SJSA1 (cell line): Measurements from ENCODE around the gene CACNA1A. TPM values are rescaled to one million over a fixed set of nuclear protein-coding genes. Genes with fewer than 3 reads are reported as not detected.
"Not testable (repeated sequence)": the region's sequence is repeated elsewhere in the genome, so short reads cannot be mapped to it uniquely, and the experiment has no call there.

Experiments
- DNase-seq, 2 experiments: peaks; one replicate each; pipeline ENCODE4 v3.0.0-alpha.2; 2015 to 2020; ENCODE audit warnings: low spot score in 2 of 2, low read depth in 1 of 2
- H3K27ac ChIP-seq: fragments of 250-450 bp; sonication (Bioruptor Pico); 2 replicates; pipeline ENCODE4 v1.5.1; 2020; ENCODE audit warnings: mild to moderate bottlenecking, moderate library complexity
- H3K27me3 ChIP-seq: fragments of 250-450 bp; sonication (Bioruptor Pico); replicated peaks from 2 replicates; pipeline ENCODE4 v1.5.1; 2020; ENCODE audit warnings: mild to moderate bottlenecking, moderate library complexity
- H3K36me3 ChIP-seq: fragments of 250-450 bp; sonication (Bioruptor Pico); 2 replicates; pipeline ENCODE4 v1.5.1; 2020; ENCODE audit warnings: mild to moderate bottlenecking
- H3K4me1 ChIP-seq: fragments of 250-450 bp; sonication (Bioruptor Pico); replicated peaks from 2 replicates; pipeline ENCODE4 v1.6.1; 2021; ENCODE audit warnings: mild to moderate bottlenecking
- H3K4me3 ChIP-seq: fragments of 250-450 bp; sonication (Bioruptor Pico); 2 replicates; pipeline ENCODE4 v1.5.1; 2020; ENCODE audit warnings: mild to moderate bottlenecking
- H3K9me3 ChIP-seq: fragments of 250-450 bp; sonication (Bioruptor Pico); replicated peaks from 2 replicates; pipeline ENCODE4 v1.5.1; 2020; ENCODE audit warnings: mild to moderate bottlenecking
- total RNA-seq: library from RNA; depleted of rRNA; stranded (reverse); fragments of >200 nt; shearing (Covaris generic); gene quantifications from 2 replicates; pipeline ENCODE4 v1.2.3, GENCODE V29; 2014

The CACNA1A gene
- total RNA-seq, 1 experiment from 2014 or later = not detected

- no peak overlapping the region for H3K4me3 ChIP-seq
- H3K27me3 ChIP-seq = no peaks in the 10 kb centered on the region
- no peak for DNase-seq
- H3K4me1 ChIP-seq = peaks cover 60% of the 10 kb centered on the region
- H3K27ac ChIP-seq = no peak overlapping the region
- 0 out of 2 replicates have a peak, but pooled peaks cover 4% of the 10 kb centered on the region for H3K36me3 ChIP-seq
- H3K9me3 ChIP-seq = no peaks in the 10 kb centered on the region
Measured at GRCh38 chr19:13171146-13171545, 335.1 kb downstream of the CACNA1A start.

GRCh38 chr19:13169769-13170168 is 336.5 kb downstream of the CACNA1A start:
- Histone ChIP-seq H3K36me3 (0 out of 2 replicates have a peak, but pooled peaks cover 4% of the 10 kb centered on the region), H3K27me3 (no peaks in the 10 kb centered on the region), H3K9me3 (no peaks in the 10 kb centered on the region), H3K4me3 (no peak overlapping the region), H3K27ac (peak overlapping the region; percentile 46), H3K4me1 (peaks cover 66% of the 10 kb centered on the region)
- DNase-seq = peak; percentile 61 to 84

GRCh38 chr19:13166151-13166550 is 340.1 kb downstream of the CACNA1A start:
- not testable (repeated sequence) for DNase-seq, H3K27me3 ChIP-seq, H3K4me3 ChIP-seq, H3K27ac ChIP-seq, H3K36me3 ChIP-seq, H3K9me3 ChIP-seq
- peaks cover 71% of the 10 kb centered on the region for H3K4me1 ChIP-seq

- H3K9me3 ChIP-seq = no peaks in the 10 kb centered on the region
- DNase-seq = no peak
- H3K4me1 ChIP-seq = peaks cover 70% of the 10 kb centered on the region
- H3K27ac ChIP-seq = peak overlapping the region; percentile 94
- H3K4me3 ChIP-seq = no peak overlapping the region
- H3K27me3 ChIP-seq = no peaks in the 10 kb centered on the region
- H3K36me3 ChIP-seq = no peaks in the 10 kb centered on the region
Measured at GRCh38 chr19:13165162-13165997, 340.9 kb downstream of the CACNA1A start.

GRCh38 chr19:13164343-13165161 is 341.7 kb downstream of the CACNA1A start:
- peak; percentile 60 to 71 for DNase-seq
- Histone ChIP-seq H3K4me1 (peaks cover 62% of the 10 kb centered on the region), H3K4me3 (peak overlapping the region; percentile 14)

GRCh38 chr19:13163609-13164342 is 342.5 kb downstream of the CACNA1A start:
- peaks cover 54% of the 10 kb centered on the region for H3K4me1 ChIP-seq
- H3K27ac ChIP-seq = peak overlapping the region; percentile 94
- no peaks in the 10 kb centered on the region for H3K36me3 ChIP-seq
- DNase-seq = peak; percentile 90 to 94
- peak overlapping the region; percentile 28 for H3K4me3 ChIP-seq
- H3K27me3 ChIP-seq = no peaks in the 10 kb centered on the region
- no peaks in the 10 kb centered on the region for H3K9me3 ChIP-seq

More at GRCh38 chr19:13164343-13165161, 341.7 kb downstream of the CACNA1A start:
- no peaks in the 10 kb centered on the region for H3K36me3 ChIP-seq
- H3K27me3 ChIP-seq = no peaks in the 10 kb centered on the region
- H3K9me3 ChIP-seq = no peaks in the 10 kb centered on the region
- peak overlapping the region; percentile 94 for H3K27ac ChIP-seq

GRCh38 chr19:13162724-13163608 is 343.3 kb downstream of the CACNA1A start:
- Histone ChIP-seq H3K36me3 (no peaks in the 10 kb centered on the region), H3K4me1 (peaks cover 46% of the 10 kb centered on the region), H3K4me3 (peak overlapping the region; percentile 28), H3K27ac (peak overlapping the region; percentile 94), H3K9me3 (no peaks in the 10 kb centered on the region), H3K27me3 (no peaks in the 10 kb centered on the region)
- peak; percentile 88 to 97 for DNase-seq

- Histone ChIP-seq H3K27me3 (no peaks in the 10 kb centered on the region), H3K27ac (no peak overlapping the region), H3K4me1 (peaks cover 34% of the 10 kb centered on the region), H3K36me3 (peaks cover under 1% of the 10 kb centered on the region; the same call in 1 of the 2 replicates), H3K9me3 (no peaks in the 10 kb centered on the region), H3K4me3 (no peak overlapping the region)
- no peak for DNase-seq
Measured at GRCh38 chr19:13160557-13160956, 345.7 kb downstream of the CACNA1A start.

- H3K27ac ChIP-seq = no peak overlapping the region
Measured at GRCh38 chr19:13159713-13160112, 346.6 kb downstream of the CACNA1A start.

More at GRCh38 chr19:13159713-13160112, 346.6 kb downstream of the CACNA1A start:
- Histone ChIP-seq H3K9me3 (no peaks in the 10 kb centered on the region), H3K27me3 (no peaks in the 10 kb centered on the region), H3K4me1 (peaks cover 36% of the 10 kb centered on the region), H3K4me3 (no peak overlapping the region), H3K36me3 (peaks cover 9% of the 10 kb centered on the region)
- no peak for DNase-seq
